SKM-1 treated with dmso at 0.1 percent for 144 hours (cell line): Measurements from ENCODE around the gene SPATA12.
A peak's percentile ranks its signal among the peaks of the same experiment; 100 is the strongest.
"Not testable (repeated sequence)": the region's sequence is repeated elsewhere in the genome, so short reads cannot be mapped to it uniquely, and the experiment has no call there.

ENCODE experiments used
- DNase-seq: peaks from one replicate; lab custom pipeline; 2025; ENCODE audit not compliant: unreplicated experiment; lab: John Stamatoyannopoulos, UW

Gene SPATA12

DNA sequence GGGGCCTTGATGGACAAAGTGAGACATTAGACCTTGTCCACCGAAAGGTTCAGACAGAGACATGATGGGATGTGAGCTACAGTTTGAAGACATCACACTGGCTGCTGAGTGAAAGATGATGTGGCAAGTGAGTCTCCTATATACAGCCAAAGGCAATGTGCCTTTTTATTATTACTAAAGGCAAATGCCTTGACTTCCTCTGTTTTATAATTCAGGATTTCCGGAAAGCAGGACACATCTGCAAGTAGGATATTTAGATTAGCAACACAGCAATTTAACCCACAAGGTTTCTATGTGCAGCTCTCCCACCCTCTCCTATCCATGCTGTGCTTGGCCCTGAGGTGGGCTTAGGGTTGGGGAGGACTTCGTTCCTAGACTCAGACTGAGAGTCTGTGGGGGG is 20.7 kb downstream of the SPATA12 start:
- no peak for DNase-seq

DNA sequence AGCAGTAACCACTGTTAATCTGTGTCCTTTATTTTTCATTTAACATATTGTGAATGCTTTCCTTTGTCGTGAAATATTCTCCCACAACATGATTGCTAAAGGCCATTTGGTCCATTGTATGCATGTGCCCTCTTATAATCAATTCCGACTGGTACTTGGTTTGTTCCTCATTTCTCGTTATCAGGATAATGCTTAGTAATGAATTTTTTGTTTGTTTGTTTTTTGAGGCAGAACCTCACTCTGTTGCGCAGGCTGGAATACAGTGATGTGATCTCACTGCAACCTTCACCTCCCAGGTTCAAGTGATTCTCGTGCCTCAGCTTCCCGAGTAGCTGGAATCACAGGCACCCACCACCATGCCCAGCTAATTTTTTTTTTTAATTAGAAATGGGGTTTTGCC is 22.0 kb downstream of the SPATA12 start:
- no peak for DNase-seq

GRCh38 chr3:57083266-57083995 is 23.0 kb downstream of the SPATA12 start:
- not testable (repeated sequence) for DNase-seq

DNA sequence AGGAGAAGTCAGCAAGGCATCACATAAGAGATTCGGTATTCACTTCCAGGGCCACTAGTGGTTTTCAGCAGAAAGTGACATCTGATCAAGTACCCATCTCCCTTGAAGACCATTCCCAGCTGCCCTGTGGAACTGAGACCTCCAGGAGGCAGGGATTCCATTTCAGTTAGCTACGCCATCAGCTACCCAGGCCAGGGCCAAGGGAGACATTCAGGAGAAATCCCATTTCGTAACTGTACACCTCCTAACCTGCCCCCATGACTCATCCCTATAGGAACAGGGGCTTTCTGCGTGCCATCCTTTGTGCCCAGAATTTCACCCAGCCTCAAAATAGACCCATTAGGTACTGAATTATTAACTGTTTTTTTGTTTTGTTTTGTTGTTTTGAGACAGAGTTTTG is 24.7 kb downstream of the SPATA12 start:
- DNase-seq, result no peak

DNA sequence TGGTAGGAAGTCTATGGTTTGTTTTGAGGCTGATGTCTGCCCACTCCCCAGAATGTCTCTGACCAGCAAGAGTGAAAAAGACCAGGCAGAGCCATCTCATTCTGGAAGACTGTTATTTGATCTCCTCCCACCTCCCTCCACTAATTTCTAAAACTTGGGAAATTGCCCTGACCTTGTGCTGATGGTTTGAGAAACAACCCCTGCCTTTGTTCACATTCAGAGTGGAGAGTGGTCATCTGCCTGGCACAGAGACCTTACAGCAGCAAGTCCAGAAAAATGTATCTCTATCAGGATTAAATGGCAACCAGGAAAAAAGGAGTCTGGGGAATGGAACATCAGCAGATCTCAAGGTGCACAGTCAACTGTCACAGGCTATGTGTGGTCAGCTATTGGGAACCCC is 25.7 kb downstream of the SPATA12 start:
- DNase-seq, result no peak

- DNase-seq, result no peak
Observed at GRCh38 chr3:57087361-57088092, 27.1 kb downstream of the SPATA12 start.

- DNase-seq, result no peak
Observed at GRCh38 chr3:57088503-57088902, 28.0 kb downstream of the SPATA12 start.

DNA sequence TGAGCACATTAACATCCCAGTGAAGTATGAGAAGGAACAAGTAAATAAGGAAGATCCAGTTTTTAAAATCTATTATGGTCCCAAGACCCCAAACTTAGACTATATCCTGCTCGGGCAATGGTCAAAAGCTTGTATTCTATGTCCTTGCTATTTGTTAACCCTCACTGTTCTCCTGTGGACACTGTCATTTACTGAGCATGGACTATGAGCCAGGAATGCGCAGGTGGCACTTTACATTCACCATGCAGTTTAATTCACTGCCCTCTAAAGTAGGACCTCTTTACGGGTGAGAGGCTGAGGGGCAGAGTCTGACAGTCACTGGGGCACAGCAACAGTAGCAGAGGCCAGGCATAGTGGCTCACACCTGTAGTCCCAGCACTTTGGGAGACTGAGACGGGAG is 28.6 kb downstream of the SPATA12 start:
- DNase-seq, result no peak

- DNase-seq, result no peak
Observed at GRCh38 chr3:57091521-57092273, 31.2 kb downstream of the SPATA12 start.

DNA sequence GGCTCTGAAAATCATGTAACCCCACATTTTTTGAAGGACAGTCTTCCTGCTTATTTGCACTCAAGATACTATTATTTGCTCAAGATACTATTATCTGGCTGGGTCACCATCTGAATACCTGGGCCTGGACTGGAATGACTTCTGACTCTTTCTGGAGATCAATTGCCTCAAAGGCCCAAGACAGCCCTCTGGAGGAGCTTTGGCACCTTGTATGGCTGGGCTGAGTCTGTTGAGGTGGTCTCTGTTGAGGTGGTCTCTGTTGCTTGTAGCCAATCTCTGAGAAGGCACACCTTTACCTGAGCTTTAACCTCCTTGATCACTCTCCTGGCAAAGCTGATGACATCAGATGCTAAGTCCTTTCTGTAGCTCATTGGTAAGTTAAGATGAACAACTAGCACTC is 33.0 kb downstream of the SPATA12 start:
- DNase-seq, result no peak

GRCh38 chr3:57093971-57094535 is 33.6 kb downstream of the SPATA12 start:
- no peak for DNase-seq

- DNase-seq, result no peak
Observed at GRCh38 chr3:57094575-57094974, 34.1 kb downstream of the SPATA12 start.

GRCh38 chr3:57095363-57095762 is 34.9 kb downstream of the SPATA12 start:
- no peak for DNase-seq

DNA sequence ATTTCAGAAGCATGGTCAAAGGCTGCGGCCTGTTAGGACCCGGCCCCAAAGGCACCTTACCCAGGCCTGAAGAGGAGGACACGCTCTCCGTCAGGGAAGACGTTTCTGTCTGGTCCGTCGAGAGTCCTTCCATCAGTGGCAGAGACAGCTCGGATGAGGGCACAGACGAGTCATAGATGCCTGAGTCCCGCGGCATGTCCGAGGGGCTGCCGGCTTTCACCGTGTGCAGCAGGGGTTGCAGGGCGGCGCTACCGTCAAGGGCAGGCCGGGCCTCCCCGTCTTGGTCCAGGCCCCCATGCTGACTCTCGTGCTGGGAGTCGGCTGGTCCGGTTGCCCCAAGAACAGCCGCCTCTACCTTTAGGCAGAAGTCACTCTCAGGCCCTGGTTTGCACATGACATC is 37.1 kb downstream of the SPATA12 start:
- no peak for DNase-seq

- no peak for DNase-seq
Observed at GRCh38 chr3:57098418-57099310, 38.2 kb downstream of the SPATA12 start.

- peak; percentile 72 for DNase-seq
Observed at GRCh38 chr3:57100046-57100695, 39.7 kb downstream of the SPATA12 start.

- DNase-seq, result no peak
Observed at GRCh38 chr3:57105585-57105984, 45.1 kb downstream of the SPATA12 start.

- no peak for DNase-seq
Observed at GRCh38 chr3:57108684-57109083, 48.2 kb downstream of the SPATA12 start.

DNA sequence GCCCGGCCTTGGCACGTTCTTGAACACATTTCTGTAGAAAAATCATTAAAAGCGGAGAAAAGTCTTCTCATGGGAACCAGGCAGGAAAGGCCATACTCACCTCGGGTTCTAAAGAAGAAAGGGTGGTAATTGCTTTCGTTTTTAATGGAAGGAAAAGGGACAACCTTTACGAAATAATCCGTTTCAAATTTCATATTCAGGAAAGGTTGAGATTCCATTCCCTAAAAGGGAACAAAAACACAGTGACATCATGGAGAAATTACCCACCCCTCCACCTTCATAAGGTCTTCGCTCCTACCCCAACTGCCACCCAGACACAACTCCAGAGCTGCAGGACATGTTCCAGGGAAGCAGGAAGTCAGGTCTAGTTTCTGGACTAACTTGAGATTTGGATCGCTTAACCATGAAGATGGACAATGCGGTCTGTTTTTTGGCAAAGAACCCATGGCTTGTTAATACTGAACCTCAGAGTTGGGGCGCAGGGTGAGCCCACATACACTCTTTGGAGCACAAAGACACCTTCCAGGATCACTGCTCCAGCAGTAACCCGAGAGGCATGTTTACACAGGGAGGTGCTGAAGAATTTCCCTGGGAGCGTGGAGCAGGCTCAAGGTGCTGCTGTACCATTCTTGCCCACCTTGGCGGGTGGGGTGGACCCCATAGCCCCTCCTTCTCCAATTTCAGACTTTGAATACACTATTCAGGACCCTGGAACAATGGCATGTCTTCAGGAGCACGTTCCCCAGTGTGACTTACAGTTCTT is 49.2 kb downstream of the SPATA12 start:
- no peak for DNase-seq
